HepG2 (cell line): ENCODE data around the gene MTREX. TPM values are rescaled to one million over a fixed set of nuclear protein-coding genes. Genes with fewer than 3 reads are reported as not detected.

Experiments used
- ATF4 ChIP-seq, 2 experiments: fragments of 450-650 bp in 1 of 2; sonication (generic) in 1 of 2; formaldehyde crosslinking; IDR thresholded peaks; 2 replicates each; pipeline versions ENCODE4 v1.5.0 to v1.8.0; 2020 to 2022; ENCODE audit warnings: mild to moderate bottlenecking in 1 of 2, missing genetic modification reagents in 1 of 2
- ETV6 ChIP-seq: sonication (generic); formaldehyde crosslinking; conservative IDR thresholded peaks from 2 replicates; pipeline ENCODE4 v1.4.0; 2020; ENCODE audit warnings: missing genetic modification reagents
- KLF11 ChIP-seq: IDR thresholded peaks from 2 replicates; pipeline ENCODE4 v1.6.1; 2016; ENCODE audit warnings: missing compliant biosample characterization
- KLF15 ChIP-seq: sonication (generic); formaldehyde crosslinking; IDR thresholded peaks from 2 replicates; pipeline ENCODE4 v1.8.1; 2023; ENCODE audit warnings: borderline replicate concordance, mild to moderate bottlenecking, inconsistent platforms, missing genetic modification reagents, mixed read lengths
- NFYC ChIP-seq: IDR thresholded peaks from 2 replicates; pipeline ENCODE4 v1.6.1; 2016; ENCODE audit warnings: missing genetic modification reagents, missing compliant biosample characterization
- POGK ChIP-seq: sonication (generic); formaldehyde crosslinking; conservative IDR thresholded peaks from 2 replicates; pipeline ENCODE4 v1.8.0; 2022; ENCODE audit warnings: mild to moderate bottlenecking, moderate library complexity, missing genetic modification reagents
- THAP7 ChIP-seq: sonication (generic); formaldehyde crosslinking; IDR thresholded peaks from 2 replicates; pipeline ENCODE4 v1.8.1; 2023; ENCODE audit warnings: mild to moderate bottlenecking, missing genetic modification reagents
- TRIM24 ChIP-seq: sonication (generic); formaldehyde crosslinking; IDR thresholded peaks from 2 replicates; pipeline ENCODE4 v1.8.0; 2022; ENCODE audit warnings: mild to moderate bottlenecking, missing genetic modification reagents
- ZBTB43 ChIP-seq: sonication (generic); formaldehyde crosslinking; conservative IDR thresholded peaks from 2 replicates; pipeline ENCODE4 v1.4.0; 2020; ENCODE audit warnings: missing genetic modification reagents
- ZIK1 ChIP-seq: sonication (generic); formaldehyde crosslinking; IDR thresholded peaks from 2 replicates; pipeline ENCODE4 v1.5.0; 2020; ENCODE audit warnings: mild to moderate bottlenecking, low read depth, missing genetic modification reagents, borderline replicate concordance
- ZNF331 ChIP-seq: sonication (generic); formaldehyde crosslinking; IDR thresholded peaks from 2 replicates; pipeline ENCODE4 v1.4.0; 2020; ENCODE audit warnings: missing genetic modification reagents
- ZNF34 ChIP-seq: sonication (generic); formaldehyde crosslinking; IDR thresholded peaks from 2 replicates; pipeline ENCODE4 v1.4.0; 2020; ENCODE audit warnings: mild to moderate bottlenecking, missing genetic modification reagents, borderline replicate concordance
- ZNF343 ChIP-seq: sonication (generic); formaldehyde crosslinking; IDR thresholded peaks from 2 replicates; pipeline ENCODE4 v1.4.0; 2020; ENCODE audit warnings: mild to moderate bottlenecking, missing genetic modification reagents
- ZNF432 ChIP-seq: sonication (generic); formaldehyde crosslinking; IDR thresholded peaks from 2 replicates; pipeline ENCODE4 v1.5.0; 2020; ENCODE audit warnings: missing genetic modification reagents, mild to moderate bottlenecking, borderline replicate concordance
- ZNF549 ChIP-seq: sonication (generic); formaldehyde crosslinking; IDR thresholded peaks from 2 replicates; pipeline ENCODE4 v1.5.0; 2020; ENCODE audit warnings: missing genetic modification reagents
- ZNF75D ChIP-seq: sonication (generic); formaldehyde crosslinking; IDR thresholded peaks from 2 replicates; pipeline ENCODE4 v1.8.1; 2023; ENCODE audit warnings: missing genetic modification reagents, mild to moderate bottlenecking, borderline replicate concordance
- ZSCAN31 ChIP-seq: sonication (generic); formaldehyde crosslinking; IDR thresholded peaks from 2 replicates; pipeline ENCODE4 v1.5.0; 2020; ENCODE audit warnings: low read depth, mild to moderate bottlenecking, missing genetic modification reagents
- polyA plus RNA-seq, 8 experiments: library from polyadenylated mRNA; depleted of rRNA in 3 of 8; stranded (reverse) in 7 of 8; unstranded in 1 of 8; fragments of >200 nt; fragmentation: Illumina TruSeq in 4 of 8; extraction: Trizol in 4 of 8; gene quantifications; 2 replicates each; pipeline versions ENCODE4 v1.2.1 to v1.2.3, GENCODE V29; 2011 to 2016; ENCODE audit warnings: low read depth in 4 of 8, missing spikeins in 1 of 8, mixed read lengths in 1 of 8; ENCODE audit not compliant: insufficient read depth in 1 of 8
- total RNA-seq, 5 experiments: library from RNA; depleted of rRNA; stranded (reverse); fragments of >200 nt; fragmentation: Illumina TruSeq; extraction: Trizol; gene quantifications; 2 replicates each; pipeline ENCODE4 v1.2.3, GENCODE V29; 2016; ENCODE audit warnings: low read depth in 1 of 5
- TF ChIP-seq, protein P1 (sequence below): sonication (generic); formaldehyde crosslinking; IDR thresholded peaks from 2 replicates; pipeline ENCODE4 v1.4.0; 2020; ENCODE audit warnings: missing genetic modification reagents
- TF ChIP-seq, protein P2 (sequence below): IDR thresholded peaks from 2 replicates; pipeline ENCODE4 v1.6.1; 2016; ENCODE audit warnings: missing compliant biosample characterization, missing genetic modification reagents, borderline replicate concordance

MTREX gene
- total and polyA plus RNA-seq, 2 of the 13 experiments (the other 11 are each of a cell fraction or from before 2014, with no cell fraction given): 16.4 to 91.5 TPM

GRCh38 chr5:55307383-55308253 is at the start of gene MTREX, which contains the start of gene DHX29 (continued):
- 0 out of 2 replicates have a peak, but pooled peaks have one; percentile 49 for TF ChIP-seq POGK (CRISPR knock-in tag)
- TF ChIP-seq ETV6: peak; percentile 20; the same call in 1 of the 2 replicates
- 0 out of 2 replicates have a peak, but pooled peaks have one; percentile 40 for TF ChIP-seq ZIK1 (CRISPR knock-in tag)
- 0 out of 2 replicates have a peak, but pooled peaks have one; percentile 16 for TF ChIP-seq ZNF75D (CRISPR knock-in tag)
- TF ChIP-seq ZSCAN31: peak; percentile 76
- TF ChIP-seq KLF11 (CRISPR knock-in tag): peak; percentile 31; the same call in 1 of the 2 replicates
- TF ChIP-seq ZNF34 (CRISPR knock-in tag): no peak
- TF ChIP-seq KLF15 (CRISPR knock-in tag): no peak
- TF ChIP-seq NFYC: peak; percentile 77
- no peak; the same call in 1 of the 2 replicates for TF ChIP-seq ZNF343 (CRISPR knock-in tag)
- TF ChIP-seq ZNF331: peak; percentile 22; the same call in 1 of the 2 replicates
- TF ChIP-seq, protein P1, sequence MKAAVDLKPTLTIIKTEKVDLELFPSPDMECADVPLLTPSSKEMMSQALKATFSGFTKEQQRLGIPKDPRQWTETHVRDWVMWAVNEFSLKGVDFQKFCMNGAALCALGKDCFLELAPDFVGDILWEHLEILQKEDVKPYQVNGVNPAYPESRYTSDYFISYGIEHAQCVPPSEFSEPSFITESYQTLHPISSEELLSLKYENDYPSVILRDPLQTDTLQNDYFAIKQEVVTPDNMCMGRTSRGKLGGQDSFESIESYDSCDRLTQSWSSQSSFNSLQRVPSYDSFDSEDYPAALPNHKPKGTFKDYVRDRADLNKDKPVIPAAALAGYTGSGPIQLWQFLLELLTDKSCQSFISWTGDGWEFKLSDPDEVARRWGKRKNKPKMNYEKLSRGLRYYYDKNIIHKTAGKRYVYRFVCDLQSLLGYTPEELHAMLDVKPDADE (CRISPR knock-in tag): 0 out of 2 replicates have a peak, but pooled peaks have one; percentile 37
- no peak for TF ChIP-seq ZNF549 (CRISPR knock-in tag)
- TF ChIP-seq ZBTB43 (CRISPR knock-in tag): peak; percentile 80; the same call in 1 of the 2 replicates
- TF ChIP-seq, protein P2, sequence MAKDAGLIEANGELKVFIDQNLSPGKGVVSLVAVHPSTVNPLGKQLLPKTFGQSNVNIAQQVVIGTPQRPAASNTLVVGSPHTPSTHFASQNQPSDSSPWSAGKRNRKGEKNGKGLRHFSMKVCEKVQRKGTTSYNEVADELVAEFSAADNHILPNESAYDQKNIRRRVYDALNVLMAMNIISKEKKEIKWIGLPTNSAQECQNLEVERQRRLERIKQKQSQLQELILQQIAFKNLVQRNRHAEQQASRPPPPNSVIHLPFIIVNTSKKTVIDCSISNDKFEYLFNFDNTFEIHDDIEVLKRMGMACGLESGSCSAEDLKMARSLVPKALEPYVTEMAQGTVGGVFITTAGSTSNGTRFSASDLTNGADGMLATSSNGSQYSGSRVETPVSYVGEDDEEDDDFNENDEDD (CRISPR knock-in tag): peak; percentile 70; the same call in 1 of the 2 replicates
- TF ChIP-seq ZNF432 (CRISPR knock-in tag): no peak
- no peak for TF ChIP-seq THAP7
- TF ChIP-seq TRIM24 (CRISPR knock-in tag): no peak
- peak in 1 of 2 experiments; percentile 53; a peak in 1 of 4 replicates for TF ChIP-seq ATF4 (CRISPR knock-in tag; IDR thresholded peaks at IDR 0.05)
